ENCODE measurements around the gene RELCH. TPM values are rescaled to one million over a fixed set of nuclear protein-coding genes. Genes with fewer than 3 reads are reported as not detected.

Gene RELCH
- total and polyA plus RNA-seq, 10 of the 15 experiments (the other 5 are each of a cell fraction or from before 2014, with no cell fraction given), result 3.1 to 23.6 (median 14.5) TPM

- WGBS (ENCODE audit: insufficient coverage, insufficient replicate concordance, low lambda C conversion rate, missing lambda C conversion rate), result 70% methylated on average over 8 of the region's 8 CpGs
- Histone ChIP-seq H3K9me3 (replicated peaks; ENCODE audit: control insufficient read depth, insufficient read depth, low read length) (no peaks in the 10 kb centered on the region), H3K79me2 (ENCODE audit: control insufficient read depth, insufficient read depth, low read length) (no peaks in the 10 kb centered on the region), H3K4me1 (ENCODE audit: control insufficient read depth, insufficient read depth, low read length) (peaks cover 5% of the 10 kb centered on the region; the same call in 1 of the 2 replicates), H4K20me1 (ENCODE audit: control insufficient read depth, insufficient read depth) (no peaks in the 10 kb centered on the region), H2AFZ (ENCODE audit: control insufficient read depth, low read depth, low read length) (no peak overlapping the region), H3K27me3 (replicated peaks in 1 of 2; ENCODE audit: control insufficient read depth in 2 of 2, insufficient read depth in 2 of 2, low read length in 1 of 2) (0 out of 4 replicates have a peak, but pooled peaks cover 0 to 6% of the 10 kb centered on the region in 2 experiments), H3K36me3 (ENCODE audit: control insufficient read depth in 2 of 2, insufficient read depth in 2 of 2, low read length in 1 of 2) (no peaks in the 10 kb centered on the region), H3K9ac (ENCODE audit: control insufficient read depth, insufficient read depth, low read length) (no peak overlapping the region), H3K27ac (ENCODE audit: control insufficient read depth, insufficient read depth) (no peak overlapping the region), H3K4me3 (no peak overlapping the region), H3K4me2 (ENCODE audit: control insufficient read depth, insufficient read depth) (no peak overlapping the region)
- ChIA-PET RAD21 (ENCODE audit: unreplicated experiment) (interaction anchor here (0.8 kb wide), 1 partner anchor 36 kb away, joined by 3 read pairs; no protein-coding TSS in a partner anchor), CTCF (interaction anchor here (0.6 to 2.3 kb wide), 5 partner anchors 10 to 644 kb away, joined by 3 to 10 read pairs (median 4); no protein-coding TSS in a partner anchor), POLR2A (no interaction called here), SMC1A (ENCODE audit: uncharacterized antibody, unreplicated experiment) (interaction anchor here (0.9 to 1.5 kb wide), 8 partner anchors 9 to 94 kb away, joined by 3 to 4 read pairs (median 3); no protein-coding TSS in a partner anchor)
- no peak for FAIRE-seq
- intact Hi-C loops (cut with micrococcal nuclease; ENCODE audit: unreplicated experiment), result no loop called here
- ATAC-seq, result peak; percentile 47
- in situ Hi-C loops (cut with MboI), result no loop called here
- no peak for DNase-seq (ENCODE audit: low read depth, low spot score)
- no TSS peak for BruUV-seq (replicated peaks)
- TF ChIP-seq E4F1 (IDR thresholded peaks at IDR 0.05; ENCODE audit: borderline replicate concordance, partially characterized antibody) (no peak), MLLT1 (IDR thresholded peaks at IDR 0.05) (no peak), CREB1 (IDR thresholded peaks at IDR 0.05; ENCODE audit: low read depth) (no peak), PML (IDR thresholded peaks at IDR 0.05; ENCODE audit: low read length) (no peak), IRF3 (IDR thresholded peaks at IDR 0.05) (no peak), HDGF (IDR thresholded peaks at IDR 0.05) (no peak), MEF2B (IDR thresholded peaks at IDR 0.05; ENCODE audit: partially characterized antibody, poor library complexity, severe bottlenecking) (peak; percentile 92), IKZF2 (IDR thresholded peaks at IDR 0.05) (peak in 1 of 2 experiments; percentile 14; a peak in 1 of 4 replicates), CHD4 (IDR thresholded peaks at IDR 0.05) (no peak), ZNF274 (IDR thresholded peaks at IDR 0.05; ENCODE audit: insufficient read depth, insufficient read length) (no peak), SPI1 (IDR thresholded peaks at IDR 0.05; ENCODE audit: borderline replicate concordance, insufficient read depth, low read depth, low read length) (peak; percentile 54; the same call in 1 of the 2 replicates), ATF2 (IDR thresholded peaks at IDR 0.05; ENCODE audit: low read length) (no peak), EP300 (IDR thresholded peaks at IDR 0.05; ENCODE audit: borderline replicate concordance in 1 of 2, control insufficient read depth in 1 of 2, low read depth in 2 of 2, low read length in 2 of 2) (peak; percentile 34 to 51; a peak in 2 of 4 replicates), IKZF1 (conservative IDR thresholded peaks at IDR 0.05) (peak; percentile 31)
Measured at GRCh38 chr18:62331581-62332356, 144.7 kb downstream of the RELCH start.
